Caco-2 (cell line): ENCODE data around the gene KRIT1. TPM values are rescaled to one million over a fixed set of nuclear protein-coding genes. Genes with fewer than 3 reads are reported as not detected.

Experiments used
- BruUV-seq: library from RNA; stranded (reverse); fragments of 400-500 nt; replicated peaks from 2 replicates; lab custom pipeline; 2021; lab: Mats Ljungman, UMichigan
- CTCF ChIA-PET: fragments of 300-600 bp; sonication (Branson Sonifier 250); formaldehyde crosslinking; loops from one replicate; lab custom pipeline; 2022; ENCODE audit warnings: antibody characterized with exemption; lab: Charles Lee
- POLR2A ChIA-PET: fragments of 300-600 bp; sonication (Branson Sonifier 250); formaldehyde crosslinking; loops from one replicate; lab custom pipeline; 2022; ENCODE audit warnings: antibody characterized with exemption; lab: Charles Lee
- DNase-seq, 2 experiments: peaks; one replicate each; pipeline versions ENCODE4 v3.0.0 to v3.0.0-alpha.2; 2020 to 2022
- H3K27me3 ChIP-seq: replicated peaks from 2 replicates; pipeline ENCODE4 v1.6.0; 2011; ENCODE audit warnings: low read length; ENCODE audit not compliant: control insufficient read depth, insufficient read depth
- H3K36me3 ChIP-seq: 2 replicates; pipeline ENCODE4 v1.5.1; 2011; ENCODE audit warnings: low read length; ENCODE audit not compliant: control insufficient read depth, insufficient read depth
- H3K4me1 ChIP-seq: fragments of 250-450 bp; sonication (Bioruptor Pico); 2 replicates; pipeline ENCODE4 v1.5.1; 2020; ENCODE audit warnings: mild to moderate bottlenecking
- H3K4me3 ChIP-seq: 2 replicates; pipeline ENCODE4 v1.5.1; 2011; ENCODE audit warnings: low read depth, mild to moderate bottlenecking, control low read depth, low read length
- H3K9me3 ChIP-seq: fragments of 250-450 bp; sonication (Bioruptor Pico); 2 replicates; pipeline ENCODE4 v1.5.1; 2020; ENCODE audit warnings: mild to moderate bottlenecking, moderate library complexity
- H3K27ac Mint-ChIP-seq: one replicate; pipeline ENCODE4 v1.8.0; 2022; ENCODE audit warnings: mixed read lengths; ENCODE audit not compliant: unreplicated experiment
- H3K27me3 Mint-ChIP-seq: one replicate; pipeline ENCODE4 v1.8.0; 2022; ENCODE audit warnings: mixed read lengths; ENCODE audit not compliant: insufficient read depth, unreplicated experiment
- H3K36me3 Mint-ChIP-seq: one replicate; pipeline ENCODE4 v1.8.0; 2022; ENCODE audit warnings: mild to moderate bottlenecking, mixed read lengths; ENCODE audit not compliant: insufficient read depth, unreplicated experiment
- H3K4me1 Mint-ChIP-seq: one replicate; pipeline ENCODE4 v1.8.0; 2022; ENCODE audit warnings: low read depth, mixed read lengths; ENCODE audit not compliant: unreplicated experiment
- H3K4me3 Mint-ChIP-seq: one replicate; pipeline ENCODE4 v1.8.0; 2022; ENCODE audit warnings: mild to moderate bottlenecking, moderate library complexity, mixed read lengths; ENCODE audit not compliant: unreplicated experiment
- H3K9me3 Mint-ChIP-seq: one replicate; pipeline ENCODE4 v1.8.0; 2022; ENCODE audit warnings: mixed read lengths; ENCODE audit not compliant: unreplicated experiment
- CTCF ChIP-seq, 2 experiments: fragments of 200-600 bp in 1 of 2; IDR thresholded peaks; 1 replicate in 1 of 2; 2 replicates in 1 of 2; pipeline versions ENCODE4 v1.5.1 to v1.8.0; 2011 to 2022; ENCODE audit warnings: antibody characterized with exemption in 1 of 2, control low read depth in 1 of 2, inconsistent platforms in 1 of 2, low read depth in 1 of 2, low read length in 1 of 2, mild to moderate bottlenecking in 1 of 2, moderate library complexity in 1 of 2; ENCODE audit not compliant: insufficient read depth in 1 of 2, severe bottlenecking in 1 of 2, unreplicated experiment in 1 of 2
- intact Hi-C: fragments of 100-400 bp; cut with micrococcal nuclease; formaldehyde crosslinking; loops from one replicate; pipeline ENCODE4 v1.10.0; 2022; ENCODE audit not compliant: unreplicated experiment
- total RNA-seq: library from RNA; stranded (reverse); gene quantifications from 2 replicates; pipeline ENCODE4 v1.2.3, GENCODE V29; 2022

KRIT1 gene
- total RNA-seq, 1 experiment from 2014 or later, result 54.4 TPM

- CTCF ChIA-PET, result no interaction called here
- H3K27me3 ChIP-seq, result no peaks in the 10 kb centered on the region
Observed at GRCh38 chr7:92226981-92227380, 18.7 kb downstream of the KRIT1 start.

GRCh38 chr7:92221766-92222165 lies 23.9 kb downstream of the KRIT1 start:
- intact Hi-C loops, result no loop called here
- H3K9me3 Mint-ChIP-seq, result no peaks in the 10 kb centered on the region
- H3K4me3 ChIP-seq, result no peak overlapping the region
- H3K27ac Mint-ChIP-seq, result no peak overlapping the region
- no peaks in the 10 kb centered on the region for H3K4me1 Mint-ChIP-seq
- BruUV-seq, result no TSS peak
- DNase-seq, result no peak
- H3K36me3 Mint-ChIP-seq, result peaks cover 39% of the 10 kb centered on the region
- no peaks in the 10 kb centered on the region for H3K9me3 ChIP-seq
- POLR2A ChIA-PET, result no interaction called here
- H3K4me3 Mint-ChIP-seq, result no peak overlapping the region
- CTCF ChIA-PET, result no interaction called here
- H3K4me1 ChIP-seq, result no peaks in the 10 kb centered on the region
- H3K27me3 ChIP-seq, result no peaks in the 10 kb centered on the region
- H3K27me3 Mint-ChIP-seq, result no peaks in the 10 kb centered on the region
- peaks cover 2% of the 10 kb centered on the region for H3K36me3 ChIP-seq
- TF ChIP-seq CTCF (IDR thresholded peaks at IDR 0.05; ENCODE audit: insufficient read depth in 1 of 2, low read depth in 1 of 2, low read length in 1 of 2, severe bottlenecking in 1 of 2, unreplicated experiment in 1 of 2), result no peak

More at GRCh38 chr7:92226981-92227380, 18.7 kb downstream of the KRIT1 start:
- Histone ChIP-seq H3K4me1 (no peaks in the 10 kb centered on the region), H3K36me3 (no peaks in the 10 kb centered on the region; the same call in 1 of the 2 replicates), H3K9me3 (no peaks in the 10 kb centered on the region), H3K4me3 (no peak overlapping the region)
- Mint-ChIP-seq H3K4me3 (no peak overlapping the region), H3K4me1 (no peaks in the 10 kb centered on the region), H3K9me3 (no peaks in the 10 kb centered on the region), H3K27me3 (no peaks in the 10 kb centered on the region), H3K36me3 (peaks cover 50% of the 10 kb centered on the region), H3K27ac (no peak overlapping the region)
- no peak for DNase-seq
- intact Hi-C loops, result no loop called here
- BruUV-seq, result no TSS peak
- POLR2A ChIA-PET, result interaction anchor here (0.6 kb wide), 1 partner anchor 19 kb away, joined by 4 read pairs; the partner anchor contains the start of genes ANKIB1 and KRIT1
- TF ChIP-seq CTCF (IDR thresholded peaks at IDR 0.05; ENCODE audit: insufficient read depth in 1 of 2, low read depth in 1 of 2, low read length in 1 of 2, severe bottlenecking in 1 of 2, unreplicated experiment in 1 of 2), result no peak

GRCh38 chr7:92206672-92207071 lies 39.0 kb downstream of the KRIT1 start:
- Mint-ChIP-seq H3K27me3 (no peaks in the 10 kb centered on the region), H3K9me3 (peaks cover 10% of the 10 kb centered on the region), H3K36me3 (peaks cover 46% of the 10 kb centered on the region), H3K4me1 (no peaks in the 10 kb centered on the region), H3K4me3 (no peak overlapping the region), H3K27ac (no peak overlapping the region)
- Histone ChIP-seq H3K36me3 (peaks cover 6% of the 10 kb centered on the region), H3K27me3 (no peaks in the 10 kb centered on the region), H3K4me3 (no peak overlapping the region), H3K9me3 (no peaks in the 10 kb centered on the region), H3K4me1 (no peaks in the 10 kb centered on the region)
- ChIA-PET POLR2A (no interaction called here), CTCF (no interaction called here)
- DNase-seq, result no peak
- no TSS peak for BruUV-seq
- intact Hi-C loops, result no loop called here
- no peak for TF ChIP-seq CTCF (IDR thresholded peaks at IDR 0.05; ENCODE audit: insufficient read depth in 1 of 2, low read depth in 1 of 2, low read length in 1 of 2, severe bottlenecking in 1 of 2, unreplicated experiment in 1 of 2)
